HG02759 (cell line): Measurements from ENCODE around the gene SLC34A1.
A peak's percentile ranks its signal among the peaks of the same experiment; 100 is the strongest.

Experiments used
- ATAC-seq: cut with Tn5 transposase; IDR thresholded peaks from one replicate; pipeline ENCODE4 v1.9.1; 2021; ENCODE audit warnings: mild to moderate bottlenecking, moderate library complexity; ENCODE audit not compliant: unreplicated experiment

The SLC34A1 gene

DNA sequence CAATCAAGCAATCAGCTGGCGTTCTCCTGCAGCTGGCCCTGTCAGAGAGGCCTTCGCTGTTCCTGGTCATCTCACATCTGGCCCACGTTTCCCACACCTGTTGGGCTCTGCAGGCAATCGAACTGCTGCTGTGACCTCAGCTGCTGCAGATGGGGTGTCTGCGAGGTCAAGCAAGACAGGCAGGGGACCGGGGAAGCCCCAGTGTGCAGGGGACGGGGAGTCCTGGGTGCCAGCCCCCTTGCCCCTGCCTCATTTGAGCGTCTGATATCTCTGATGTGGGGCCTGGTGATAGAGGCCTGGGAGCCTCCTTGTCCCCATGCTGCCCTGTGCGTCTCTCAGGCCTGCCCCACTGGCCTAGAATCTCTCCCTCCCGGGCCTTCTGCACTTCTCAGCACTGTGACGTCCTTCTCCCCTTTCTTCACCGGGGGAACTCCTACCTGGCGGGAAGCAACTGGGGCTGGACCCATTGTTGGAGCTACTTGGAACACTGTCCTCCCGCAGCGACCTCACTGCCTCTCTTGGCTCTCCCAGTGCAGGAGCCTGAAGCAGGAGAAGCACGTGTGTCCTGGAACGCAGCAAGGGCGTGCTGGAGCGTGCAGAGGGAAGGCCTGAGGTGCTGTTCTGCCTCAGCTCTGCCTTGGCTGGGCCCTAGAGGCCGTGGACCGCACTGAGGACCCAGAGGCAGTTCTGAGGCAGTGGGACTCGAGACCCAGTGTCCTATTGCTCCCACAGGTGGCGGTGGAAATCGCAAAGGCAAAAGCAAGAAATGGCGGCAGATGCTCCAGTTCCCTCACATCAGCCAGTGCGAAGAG lies 46.1 kb downstream of the SLC34A1 start:
- ATAC-seq: no peak

- no peak for ATAC-seq
These were observed 46.7 kb downstream of the SLC34A1 start for GRCh38 chr5:177430972-177431316.

GRCh38 chr5:177431317-177432142 lies 47.3 kb downstream of the SLC34A1 start:
- ATAC-seq: peak; percentile 56

DNA sequence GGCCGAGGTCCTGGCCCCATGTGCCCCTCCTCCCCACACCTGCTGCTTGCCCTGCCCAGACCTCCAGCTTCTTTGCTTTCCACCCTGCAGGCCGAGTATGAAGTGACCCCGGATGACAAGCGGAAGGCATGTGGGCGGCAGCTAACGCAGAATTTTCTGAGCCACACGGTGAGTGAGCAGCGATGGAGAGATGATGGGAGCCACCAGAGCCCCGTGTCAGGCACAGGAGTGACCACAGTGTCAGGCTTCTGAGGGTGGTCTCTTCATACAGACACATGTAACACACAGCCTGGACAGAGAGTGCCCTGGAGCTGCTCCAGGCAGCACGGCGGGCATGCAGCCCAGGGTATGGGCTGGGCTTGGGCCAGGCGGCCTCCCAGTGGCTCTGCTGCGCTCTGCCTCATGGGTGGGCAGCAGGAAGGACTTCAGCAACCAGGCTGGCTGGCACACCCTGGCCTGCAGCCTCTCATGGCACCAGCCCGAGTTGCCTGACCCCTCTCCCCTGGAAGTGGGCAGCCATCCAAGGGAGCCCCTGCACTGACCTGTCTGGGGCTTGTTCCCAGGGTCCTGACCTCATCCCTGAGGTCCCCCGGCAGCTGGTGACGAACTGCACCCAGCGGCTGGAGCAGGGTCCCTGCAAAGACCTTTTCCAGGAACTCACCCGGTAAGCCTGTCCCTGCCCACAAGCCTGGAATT lies 48.1 kb downstream of the SLC34A1 start:
- no peak for ATAC-seq

DNA sequence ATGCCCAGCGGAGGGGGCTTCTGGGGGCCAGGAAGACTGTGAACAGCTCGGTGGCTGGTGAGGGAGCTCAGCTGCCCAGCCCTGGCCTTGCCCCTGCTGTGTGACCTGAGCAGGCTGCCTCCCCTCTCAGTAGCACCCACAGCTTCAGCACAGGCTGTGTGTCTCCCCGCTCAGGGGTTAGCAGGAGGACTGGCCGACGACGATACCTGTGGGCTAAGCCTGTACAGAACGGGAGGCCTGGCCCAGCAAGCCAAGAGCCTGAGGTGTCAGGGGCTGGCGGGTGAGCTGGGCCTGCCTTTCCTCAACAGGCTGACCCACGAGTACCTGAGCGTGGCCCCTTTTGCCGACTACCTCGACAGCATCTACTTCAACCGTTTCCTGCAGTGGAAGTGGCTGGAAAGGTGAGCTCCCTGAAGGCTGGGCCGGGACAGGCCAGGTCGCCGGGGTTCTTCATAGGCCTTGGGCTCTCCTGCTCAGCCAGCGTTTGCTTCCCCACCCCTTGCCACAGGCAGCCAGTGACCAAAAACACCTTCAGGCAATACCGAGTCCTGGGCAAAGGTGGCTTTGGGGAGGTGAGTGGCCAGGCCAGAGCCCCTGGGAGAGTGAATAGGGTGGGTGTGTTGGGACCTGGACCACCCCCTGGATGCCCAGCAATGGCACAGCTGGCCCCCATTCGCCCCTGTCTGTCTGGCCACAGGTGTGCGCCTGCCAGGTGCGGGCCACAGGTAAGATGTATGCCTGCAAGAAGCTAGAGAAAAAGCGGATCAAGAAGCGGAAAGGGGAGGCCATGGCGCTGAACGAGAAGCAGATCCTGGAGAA lies 48.8 kb downstream of the SLC34A1 start:
- no peak for ATAC-seq

DNA sequence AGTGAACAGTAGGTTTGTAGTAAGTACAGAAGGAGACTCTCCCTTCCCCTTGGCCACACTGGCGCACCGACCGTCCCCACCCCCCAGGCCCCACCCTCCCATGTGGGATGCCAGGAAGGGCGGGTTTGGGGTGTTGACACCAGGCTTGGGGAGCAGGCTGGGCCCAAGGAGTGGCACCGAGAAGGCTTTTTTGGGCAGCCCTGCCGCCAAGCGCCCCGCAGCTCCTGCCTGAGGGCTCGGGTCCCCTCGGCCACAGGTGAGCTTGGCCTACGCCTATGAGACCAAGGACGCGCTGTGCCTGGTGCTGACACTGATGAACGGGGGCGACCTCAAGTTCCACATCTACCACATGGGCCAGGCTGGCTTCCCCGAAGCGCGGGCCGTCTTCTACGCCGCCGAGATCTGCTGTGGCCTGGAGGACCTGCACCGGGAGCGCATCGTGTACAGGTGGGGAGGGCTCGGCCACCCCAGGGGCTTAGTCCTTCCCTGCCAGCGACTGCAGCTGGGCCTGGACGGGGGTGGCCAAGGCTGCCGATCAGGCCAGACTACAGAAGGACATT lies 49.5 kb downstream of the SLC34A1 start:
- ATAC-seq: no peak

GRCh38 chr5:177434437-177434836 lies 50.2 kb downstream of the SLC34A1 start:
- no peak for ATAC-seq

DNA sequence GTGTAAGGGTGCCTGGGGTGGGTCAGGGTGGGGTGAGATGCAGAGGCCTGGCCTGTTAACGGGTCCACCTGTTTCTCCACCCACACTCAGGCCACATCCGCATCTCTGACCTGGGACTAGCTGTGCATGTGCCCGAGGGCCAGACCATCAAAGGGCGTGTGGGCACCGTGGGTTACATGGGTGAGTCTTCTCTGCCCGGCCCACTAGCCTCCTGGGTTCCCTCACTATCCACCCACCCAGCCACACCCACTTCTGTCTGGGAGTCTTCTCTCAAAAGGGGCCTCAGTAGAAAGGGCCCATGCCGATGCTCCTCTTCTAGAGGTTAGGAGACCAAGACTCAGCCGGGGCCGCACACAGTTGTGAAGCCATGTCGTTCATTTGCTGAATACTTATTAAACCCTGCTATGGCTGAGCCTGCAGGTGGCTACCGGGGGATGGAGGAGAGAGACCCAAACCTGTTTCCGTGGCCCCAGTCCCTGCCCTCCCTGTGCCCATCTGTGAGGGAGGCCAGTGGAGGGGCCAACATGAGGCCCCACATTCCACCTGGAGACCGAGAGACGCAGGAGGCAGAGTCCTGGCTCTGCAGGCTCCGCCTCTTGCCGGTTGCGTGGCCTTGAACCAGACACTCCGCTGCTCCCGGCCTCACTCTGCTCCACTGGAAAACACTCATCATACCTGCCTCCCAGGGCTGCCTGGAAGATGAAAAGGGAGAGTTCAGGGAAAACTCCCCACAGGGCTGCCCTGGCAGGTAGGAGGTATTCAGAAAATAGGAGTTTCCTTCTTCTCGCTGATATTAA lies 50.9 kb downstream of the SLC34A1 start:
- ATAC-seq: no peak

DNA sequence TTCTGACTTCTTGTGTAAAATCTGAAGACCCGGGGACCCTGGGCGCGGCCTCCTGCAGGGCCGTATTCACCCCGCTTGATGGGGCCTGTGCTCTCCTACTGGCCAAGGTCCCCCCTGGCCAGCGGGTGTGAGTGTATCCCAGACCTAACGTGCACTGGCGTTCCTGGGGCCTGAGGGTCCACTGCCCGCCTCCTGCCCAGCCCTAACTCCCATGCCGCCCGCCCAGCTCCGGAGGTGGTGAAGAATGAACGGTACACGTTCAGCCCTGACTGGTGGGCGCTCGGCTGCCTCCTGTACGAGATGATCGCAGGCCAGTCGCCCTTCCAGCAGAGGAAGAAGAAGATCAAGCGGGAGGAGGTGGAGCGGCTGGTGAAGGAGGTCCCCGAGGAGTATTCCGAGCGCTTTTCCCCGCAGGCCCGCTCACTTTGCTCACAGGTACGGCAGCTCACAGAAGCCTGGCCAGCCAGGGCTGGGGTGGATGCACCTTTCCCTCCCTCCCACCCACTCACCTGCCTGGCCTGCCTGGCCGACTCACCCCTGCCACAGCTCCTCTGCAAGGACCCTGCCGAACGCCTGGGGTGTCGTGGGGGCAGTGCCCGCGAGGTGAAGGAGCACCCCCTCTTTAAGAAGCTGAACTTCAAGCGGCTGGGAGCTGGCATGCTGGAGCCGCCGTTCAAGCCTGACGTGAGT lies 51.8 kb downstream of the SLC34A1 start:
- no peak for ATAC-seq

GRCh38 chr5:177437623-177438022 lies 53.4 kb downstream of the SLC34A1 start:
- ATAC-seq: no peak

GRCh38 chr5:177438468-177438867 lies 54.2 kb downstream of the SLC34A1 start:
- no peak for ATAC-seq

DNA sequence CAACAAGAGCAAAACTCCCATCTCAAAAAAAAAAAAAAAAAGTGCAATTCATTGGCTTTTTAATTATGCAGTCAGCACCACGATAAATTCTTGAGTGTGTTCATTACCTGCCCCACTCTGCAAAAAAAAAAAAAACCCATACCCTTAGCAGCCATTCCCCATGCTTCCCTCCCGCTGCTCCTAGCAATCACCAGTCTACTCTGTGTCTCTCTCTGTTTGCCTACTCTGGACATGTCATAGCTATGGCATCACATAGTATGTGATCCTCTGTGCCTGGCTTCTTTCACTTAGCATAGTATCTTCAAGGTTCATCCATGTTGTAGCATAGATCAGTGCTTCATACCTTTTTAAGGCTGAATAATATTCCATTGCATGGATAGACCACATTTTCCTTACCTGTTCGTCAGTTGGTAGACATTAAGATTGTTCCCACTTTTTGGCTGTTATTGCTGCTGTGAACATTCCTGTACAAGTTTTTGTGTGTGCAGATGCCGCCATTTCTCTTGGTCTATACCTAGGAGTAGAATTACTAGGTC lies 55.4 kb downstream of the SLC34A1 start:
- ATAC-seq: no peak

DNA sequence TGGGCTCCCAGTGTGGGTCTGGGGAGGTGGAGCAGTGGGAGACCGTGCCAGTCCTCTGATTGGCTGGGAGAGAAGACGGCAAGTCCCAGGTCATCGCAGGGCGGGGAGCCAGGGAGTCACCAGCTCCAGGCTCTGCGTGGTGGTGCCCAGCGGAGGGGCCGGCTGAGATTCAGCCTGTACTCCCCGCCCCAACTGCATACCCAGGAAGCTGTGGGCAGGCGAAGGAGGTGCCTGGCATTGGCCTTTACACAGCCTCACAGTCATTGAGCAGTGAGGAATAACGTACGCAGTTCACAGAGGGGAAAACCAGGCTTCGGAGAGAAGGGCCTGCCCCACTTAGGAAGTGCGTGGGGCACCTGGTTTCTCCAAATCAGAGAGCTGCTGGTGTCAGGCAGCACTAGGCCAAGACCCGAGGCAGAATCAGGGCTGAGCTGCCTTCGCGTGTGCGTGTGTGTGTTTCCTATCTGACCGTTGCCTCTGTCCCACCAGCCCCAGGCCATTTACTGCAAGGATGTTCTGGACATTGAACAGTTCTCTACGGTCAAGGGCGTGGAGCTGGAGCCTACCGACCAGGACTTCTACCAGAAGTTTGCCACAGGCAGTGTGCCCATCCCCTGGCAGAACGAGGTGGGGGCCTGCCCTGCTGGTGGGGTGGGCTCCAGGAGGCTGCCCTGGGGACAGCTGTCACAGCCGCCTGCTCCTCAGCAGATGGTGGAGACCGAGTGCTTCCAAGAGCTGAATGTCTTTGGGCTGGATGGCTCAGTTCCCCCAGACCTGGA lies 56.2 kb downstream of the SLC34A1 start:
- ATAC-seq: no peak

DNA sequence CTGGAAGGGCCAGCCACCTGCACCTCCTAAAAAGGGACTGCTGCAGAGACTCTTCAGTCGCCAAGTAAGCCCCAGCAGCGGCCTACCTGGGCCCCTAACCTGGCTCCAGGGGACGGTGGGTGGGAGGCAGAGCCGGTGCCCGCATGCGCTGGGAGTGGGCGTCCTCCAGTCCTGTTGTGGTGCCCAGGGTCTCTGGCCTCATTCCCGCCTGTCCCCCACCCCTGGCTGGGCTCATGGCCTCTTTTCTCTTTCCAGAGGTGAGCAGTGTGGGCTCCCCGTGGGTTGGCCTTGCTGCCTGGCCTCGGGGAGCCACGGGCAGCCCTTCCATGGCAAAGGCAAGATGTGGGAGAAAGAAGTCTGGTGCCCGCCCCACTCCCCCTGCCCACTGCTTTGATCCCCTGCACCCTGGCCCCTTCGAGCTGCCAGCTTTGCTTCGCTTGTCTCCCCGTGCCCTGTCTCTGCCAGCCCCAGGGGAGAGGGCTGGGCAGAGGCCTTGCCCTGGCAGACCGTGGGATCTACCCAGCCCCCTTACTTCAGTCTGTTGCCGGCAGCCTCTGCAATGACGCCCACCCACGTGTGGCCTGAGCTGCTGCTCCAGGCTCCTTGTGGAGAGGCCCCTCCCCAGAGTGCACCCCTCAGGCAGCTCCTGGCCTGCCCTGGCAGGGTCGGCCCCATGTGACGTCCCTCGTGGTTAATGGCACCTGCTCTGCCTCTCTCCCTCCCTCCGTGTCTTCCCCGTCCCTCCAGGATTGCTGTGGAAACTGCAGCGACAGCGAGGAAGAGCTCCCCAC lies 57.0 kb downstream of the SLC34A1 start:
- no peak for ATAC-seq

DNA sequence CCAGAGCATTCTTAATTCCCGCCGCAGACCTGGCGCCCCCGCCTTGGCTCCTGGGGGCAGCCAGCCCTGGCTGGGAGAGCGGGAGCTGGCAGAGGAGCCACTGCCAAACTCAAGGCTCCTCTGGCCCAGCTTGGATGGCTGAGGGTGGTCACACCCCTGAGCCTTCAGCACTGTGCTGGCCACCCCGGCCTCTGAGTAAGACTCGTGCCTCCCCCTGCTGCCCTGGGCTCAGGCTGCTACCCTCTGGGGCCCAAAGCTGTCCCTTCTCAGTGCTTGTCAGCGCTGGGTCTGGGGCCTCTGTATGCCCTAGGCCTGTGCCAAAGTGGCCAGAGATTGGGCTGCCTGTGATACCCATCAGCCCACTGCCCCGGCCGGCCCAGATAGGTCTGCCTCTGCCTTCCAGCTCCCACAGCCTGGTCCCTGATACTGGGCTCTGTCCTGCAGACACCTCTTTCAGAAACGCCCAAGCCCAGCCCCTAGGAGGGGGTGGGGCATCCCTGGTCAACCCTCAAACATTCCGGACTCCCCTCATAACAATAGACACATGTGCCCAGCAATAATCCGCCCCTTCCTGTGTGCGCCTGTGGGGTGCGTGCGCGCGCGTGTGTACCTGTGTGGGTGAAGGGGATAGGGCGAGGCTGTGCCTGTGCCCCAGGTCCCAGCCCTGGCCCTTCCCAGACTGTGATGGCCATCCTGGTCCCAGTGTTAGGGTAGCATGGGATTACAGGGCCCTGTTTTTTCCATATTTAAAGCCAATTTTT lies 58.0 kb downstream of the SLC34A1 start:
- ATAC-seq: no peak

DNA sequence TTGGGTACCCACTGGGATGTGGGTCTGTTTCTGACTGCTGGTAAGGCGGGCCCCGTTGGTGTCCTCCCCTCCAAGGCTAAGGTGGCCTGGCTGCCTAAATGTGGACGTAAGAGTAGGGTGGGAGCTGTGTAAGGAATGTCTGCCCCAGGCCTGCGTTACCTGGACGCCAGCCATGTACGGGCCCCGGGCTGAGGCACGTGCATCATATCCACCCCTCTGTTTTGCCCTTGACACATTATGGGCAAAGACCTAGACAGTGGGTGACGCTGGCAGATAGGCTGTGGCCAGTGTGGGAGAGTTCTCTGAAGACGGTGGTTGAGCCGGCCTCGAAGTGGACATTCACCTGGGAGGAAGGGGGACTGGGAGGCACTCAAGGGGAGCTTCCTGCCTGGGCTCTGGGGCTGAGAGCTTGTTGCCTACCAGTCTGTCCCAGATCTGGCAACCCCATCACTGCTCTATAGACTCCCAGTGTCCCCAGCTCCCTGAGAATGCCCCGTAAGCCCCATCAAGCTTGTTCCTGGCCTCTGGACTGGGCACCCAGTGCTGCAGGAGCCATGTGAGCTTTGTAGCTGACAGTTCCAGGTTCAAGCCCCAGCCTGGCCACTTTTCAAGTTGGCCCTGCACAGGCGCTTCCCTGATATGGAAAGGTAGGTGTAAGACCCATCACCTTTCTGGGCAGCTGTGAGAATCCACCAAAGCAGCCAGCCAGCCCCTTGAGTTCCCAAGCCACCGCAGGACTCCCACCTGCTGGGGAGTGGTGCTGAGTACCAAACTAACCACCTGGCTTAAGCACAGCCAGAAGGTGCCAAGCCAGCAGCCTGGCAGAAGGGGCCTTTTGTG lies 59.1 kb downstream of the SLC34A1 start:
- no peak for ATAC-seq
